ENCODE measurements around the gene DNAH12.
"Not testable (repeated sequence)": the region's sequence is repeated elsewhere in the genome, so short reads cannot be mapped to it uniquely, and the experiment has no call there.

The DNAH12 gene

DNA sequence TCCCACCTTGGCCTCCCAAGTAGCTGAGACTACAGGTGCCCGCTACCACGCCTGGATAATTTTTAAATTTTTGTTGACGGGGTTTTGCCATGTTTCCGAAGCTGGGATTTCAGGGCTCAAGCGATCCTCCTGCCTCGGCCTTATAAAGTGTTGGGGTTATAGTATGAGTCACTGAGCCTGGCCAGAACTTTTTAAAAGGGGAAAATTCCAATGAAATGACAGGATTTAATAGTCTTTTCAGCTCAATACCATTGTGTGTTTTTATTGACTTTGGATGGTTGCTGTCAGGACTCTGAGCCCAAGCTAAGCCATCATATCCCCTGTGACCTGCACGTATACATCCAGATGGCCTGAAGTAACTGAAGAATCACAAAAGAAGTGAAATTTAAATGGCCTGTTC is 240.6 kb downstream of the DNAH12 start:
- not testable (repeated sequence) for DNase-seq

- no peak for DNase-seq
Observed at GRCh38 chr3:57298041-57298440, 246.1 kb downstream of the DNAH12 start.

GRCh38 chr3:57292897-57293526 is 251.1 kb downstream of the DNAH12 start:
- no peak for DNase-seq

GRCh38 chr3:57292159-57292896 is 251.8 kb downstream of the DNAH12 start, which contains the start of gene ASB14:
ASB14 (minus strand) TSS chr3:57292685; CDS start chr3:57292033, 652 bp downstream.
- DNase-seq: no peak

GRCh38 chr3:57288403-57288802 is 255.7 kb downstream of the DNAH12 start:
- DNase-seq: no peak

DNA sequence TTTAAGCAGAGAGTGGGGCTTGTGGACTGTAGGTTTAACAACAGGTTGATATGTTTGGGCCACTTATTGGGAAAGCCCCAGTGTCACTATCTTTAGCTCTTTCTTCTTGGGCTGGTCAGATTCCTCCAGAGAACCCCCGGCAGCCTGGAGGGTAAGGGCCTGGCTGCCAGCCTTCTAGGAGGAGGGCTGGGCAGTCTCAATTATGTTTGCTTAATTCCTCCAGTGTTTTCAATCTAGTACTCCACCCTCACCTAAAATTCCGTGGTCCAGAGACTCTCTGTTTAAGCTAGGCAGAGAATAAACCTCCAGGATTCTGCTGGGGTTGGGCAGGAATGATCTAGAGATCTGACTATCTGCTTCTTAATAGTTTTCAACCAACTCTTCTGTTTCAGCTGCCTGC is 256.9 kb downstream of the DNAH12 start:
- no peak for DNase-seq

GRCh38 chr3:57283334-57283733 is 260.8 kb downstream of the DNAH12 start:
- DNase-seq: no peak

DNA sequence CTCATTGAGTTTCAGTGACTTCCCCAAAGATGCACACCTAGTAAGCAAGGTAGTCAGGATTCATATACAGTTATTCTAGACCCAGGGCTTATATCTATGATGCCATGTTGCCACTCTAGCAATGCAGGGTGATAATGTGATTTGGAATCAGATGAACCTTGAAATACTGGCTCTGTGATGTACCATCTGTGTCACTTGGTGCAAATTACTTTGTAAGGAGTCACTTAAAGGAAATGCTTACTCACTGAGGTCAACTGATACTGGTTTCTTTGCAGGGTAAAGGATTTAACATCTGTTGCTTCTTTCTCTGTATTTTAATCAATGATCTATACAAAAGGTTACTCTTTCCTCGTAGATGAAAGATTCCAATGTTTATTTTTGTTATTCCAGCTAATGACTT is 262.4 kb downstream of the DNAH12 start:
- no peak for DNase-seq

DNA sequence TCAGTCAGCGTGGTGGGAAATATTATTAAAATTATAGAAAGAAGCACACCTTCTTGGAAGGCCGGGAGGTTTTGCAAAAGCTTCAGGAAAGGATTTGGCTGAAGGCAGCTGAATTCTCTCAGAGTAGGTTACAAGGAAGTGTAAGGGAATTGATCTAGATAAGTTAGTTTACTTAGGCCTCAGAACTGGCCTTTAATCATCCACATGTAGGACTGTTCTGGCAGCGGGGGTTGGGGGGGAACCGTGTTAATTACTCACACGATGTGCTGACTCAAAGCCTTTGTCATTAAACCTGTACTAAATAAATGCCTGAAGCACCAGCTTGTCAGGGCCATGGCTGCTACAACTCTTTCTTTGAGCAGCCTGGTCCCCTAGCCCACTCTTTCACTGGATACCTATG is 264.5 kb downstream of the DNAH12 start:
- no peak for DNase-seq

DNA sequence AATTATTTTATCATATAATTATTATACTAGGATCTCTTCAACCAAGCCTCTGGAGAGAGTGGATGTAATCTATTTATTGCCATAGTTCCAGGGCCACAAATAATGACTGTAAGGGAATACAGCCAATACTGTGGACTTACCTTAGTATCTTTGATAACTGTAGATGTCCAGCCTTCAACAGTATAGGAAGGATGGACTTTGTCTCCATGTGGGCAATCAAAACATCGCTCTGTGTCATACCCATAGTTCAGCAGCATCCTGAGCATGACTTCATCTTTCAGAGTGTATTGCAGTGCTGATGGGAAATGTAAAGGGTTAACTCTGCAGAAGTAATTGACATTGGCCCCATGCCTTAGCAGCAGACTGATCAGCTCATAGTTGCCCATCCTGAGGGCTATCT is 265.9 kb downstream of the DNAH12 start:
- no peak for DNase-seq

DNA sequence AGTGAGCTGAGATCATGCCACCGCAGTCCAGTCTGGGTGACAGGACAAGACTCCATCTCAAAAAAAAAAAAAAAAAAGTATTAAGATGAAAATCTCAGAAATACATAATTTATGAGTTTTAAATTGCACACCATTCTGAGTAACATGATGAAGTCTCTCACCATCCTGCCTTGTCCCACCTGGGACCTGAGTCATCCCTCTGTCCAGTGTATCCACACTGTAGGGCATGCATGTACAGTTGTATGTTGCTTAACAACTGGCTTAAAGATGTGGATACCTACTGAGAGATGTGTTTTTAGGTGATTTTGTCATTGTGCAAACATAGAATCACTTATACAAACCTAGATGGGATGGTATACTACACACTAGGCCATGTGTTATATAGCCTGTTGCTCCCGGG is 268.8 kb downstream of the DNAH12 start:
- DNase-seq: no peak

DNA sequence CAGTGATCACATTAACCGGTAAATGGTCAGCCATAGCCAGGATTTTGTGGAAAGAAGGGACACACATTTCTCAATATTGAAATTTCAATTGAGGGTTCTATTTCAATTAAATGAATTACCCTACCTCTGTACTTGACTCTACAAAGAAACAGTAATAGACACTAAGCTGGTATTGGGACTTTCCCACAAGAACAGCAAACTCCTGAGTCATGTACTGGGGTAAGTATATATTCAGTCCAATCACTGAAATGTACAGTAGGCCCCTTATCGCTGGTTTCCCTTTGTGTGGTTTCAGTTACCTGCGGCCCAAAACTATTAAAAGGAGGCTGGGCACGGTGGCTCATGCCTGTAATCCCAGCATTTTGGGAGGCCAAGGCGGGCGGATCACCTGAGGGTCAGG is 269.3 kb downstream of the DNAH12 start:
- no peak for DNase-seq

GRCh38 chr3:57268416-57268815 is 275.7 kb downstream of the DNAH12 start:
- no peak for DNase-seq

DNA sequence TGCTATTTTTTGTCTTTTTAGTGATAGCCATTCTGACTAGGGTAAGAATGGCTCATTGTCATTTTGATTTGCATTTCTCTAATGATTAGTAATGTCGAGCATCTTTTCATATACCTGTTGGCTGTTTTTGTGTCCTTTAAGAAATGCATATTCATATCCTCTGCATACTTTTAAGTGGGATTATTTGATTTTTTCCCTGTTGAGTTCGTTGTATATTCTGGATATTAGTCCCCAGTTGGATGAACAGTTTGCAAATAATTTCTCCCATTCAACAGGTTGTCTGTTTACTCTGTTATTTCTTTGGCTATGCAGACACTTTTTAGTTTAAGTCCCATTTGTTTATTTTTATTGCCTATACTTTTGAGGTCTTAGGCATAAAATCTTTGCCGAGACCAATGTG is 282.2 kb downstream of the DNAH12 start:
- no peak for DNase-seq

GRCh38 chr3:57261119-57261518 is 283.0 kb downstream of the DNAH12 start:
- no peak for DNase-seq

GRCh38 chr3:57257678-57258077 is 286.5 kb downstream of the DNAH12 start:
- no peak for DNase-seq

DNA sequence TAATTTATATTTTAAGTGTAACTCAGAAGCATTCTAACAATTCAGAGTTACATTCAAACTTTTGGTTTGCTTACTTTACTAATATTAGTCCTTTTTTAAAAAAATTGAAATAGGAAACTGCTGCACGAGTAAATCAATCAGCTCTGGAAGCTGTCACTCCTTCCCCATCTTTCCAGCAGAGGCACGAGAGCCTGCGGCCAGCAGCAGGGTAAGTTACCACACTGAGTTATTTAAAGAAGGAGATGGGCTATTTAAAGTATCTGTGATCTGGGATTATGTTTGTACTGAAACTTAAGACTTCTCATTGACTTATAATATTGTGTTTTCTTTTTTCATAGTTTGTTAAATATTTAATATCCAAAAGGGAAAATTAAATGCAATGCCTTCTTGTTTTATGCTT is 287.3 kb downstream of the DNAH12 start:
- DNase-seq: no peak

DNA sequence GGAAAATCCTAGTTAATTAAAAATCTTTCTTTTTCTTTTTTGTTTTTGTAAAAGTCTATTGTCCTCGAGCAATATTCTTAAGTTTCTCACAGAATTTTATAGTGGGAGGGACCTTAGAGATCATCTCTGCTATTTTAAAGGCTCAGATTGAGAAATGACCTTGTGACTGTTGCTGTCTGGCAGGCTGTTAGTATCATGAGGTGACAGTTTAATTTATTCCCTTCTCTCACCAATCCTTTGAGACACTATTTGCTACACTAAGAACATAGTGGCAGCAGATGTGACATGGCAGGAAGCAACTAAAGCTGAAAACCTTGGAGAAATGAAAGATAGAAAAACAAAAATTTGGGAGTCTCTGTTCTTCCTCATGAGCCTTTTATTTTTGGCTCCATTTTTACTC is 291.7 kb downstream of the DNAH12 start:
- no peak for DNase-seq

- DNase-seq: no peak
Observed at GRCh38 chr3:57244946-57245345, 299.2 kb downstream of the DNAH12 start.
